ENCODE data around the gene NDRG2.

Gene NDRG2

GRCh38 chr14:21039585-21040369 lies 14.9 kb upstream of the NDRG2 start:
- no peak overlapping the region for H3K27ac ChIP-seq (replicated peaks)
- no peak overlapping the region for H3K4me3 ChIP-seq (replicated peaks; ENCODE audit: insufficient read depth, low read length)
- peak in 1 of 2 experiments; percentile 53 for DNase-seq (ENCODE audit: low read depth in 1 of 2, low spot score in 1 of 2)
- no peak for TF ChIP-seq POLR2AphosphoS5 (IDR thresholded peaks at IDR 0.05; ENCODE audit: low read depth)
- peak; percentile 68 for TF ChIP-seq CTCF (IDR thresholded peaks at IDR 0.05; ENCODE audit: insufficient read depth, low read length)
- H3K27me3 ChIP-seq (ENCODE audit: insufficient read depth, poor library complexity, severe bottlenecking) = no peaks in the 10 kb centered on the region

GRCh38 chr14:21038441-21039422 lies 13.9 kb upstream of the NDRG2 start:
- Histone ChIP-seq H3K4me3 (replicated peaks; ENCODE audit: insufficient read depth, low read length) (no peak overlapping the region), H3K27ac (replicated peaks) (no peak overlapping the region), H3K27me3 (ENCODE audit: insufficient read depth, poor library complexity, severe bottlenecking) (no peaks in the 10 kb centered on the region)
- no peak for TF ChIP-seq GABPA (IDR thresholded peaks at IDR 0.05; ENCODE audit: low read depth)
- no peak for TF ChIP-seq CTCF (IDR thresholded peaks at IDR 0.05; ENCODE audit: insufficient read depth, low read length)
- no peak for TF ChIP-seq REST (IDR thresholded peaks at IDR 0.05; ENCODE audit: insufficient replicate concordance, low read depth)
- DNase-seq (ENCODE audit: low read depth in 1 of 2, low spot score in 1 of 2) = no peak

- DNase-seq (ENCODE audit: low read depth in 1 of 2, low spot score in 1 of 2) = no peak
- Histone ChIP-seq H3K27me3 (ENCODE audit: insufficient read depth, poor library complexity, severe bottlenecking) (no peaks in the 10 kb centered on the region), H3K27ac (replicated peaks) (no peak overlapping the region), H3K4me3 (replicated peaks; ENCODE audit: insufficient read depth, low read length) (no peak overlapping the region)
- TF ChIP-seq SPI1 (IDR thresholded peaks at IDR 0.05; ENCODE audit: borderline replicate concordance, low read depth) = no peak
- no peak for TF ChIP-seq GABPA (IDR thresholded peaks at IDR 0.05; ENCODE audit: low read depth)
- TF ChIP-seq POLR2AphosphoS5 (IDR thresholded peaks at IDR 0.05; ENCODE audit: low read depth) = no peak
- TF ChIP-seq CTCF (IDR thresholded peaks at IDR 0.05; ENCODE audit: insufficient read depth, low read length) = no peak
- TF ChIP-seq REST (IDR thresholded peaks at IDR 0.05; ENCODE audit: insufficient replicate concordance, low read depth) = no peak
These were observed 12.3 kb upstream of the NDRG2 start for GRCh38 chr14:21037156-21037555.

Measured in HL-60 (cell line).